Left lung (tissue), 10 donors: ENCODE results near the gene TSNAX. TPM values are rescaled to one million over a fixed set of nuclear protein-coding genes. Genes with fewer than 3 reads are reported as not detected.

Source experiments
- ATAC-seq: fragments of 200-7000 bp; cut with Tn5 transposase; one replicate; pipeline ENCODE4 v1.9.1; 2020; ENCODE audit warnings: moderate library complexity
- DNase-seq, 4 donors: peaks; one replicate each; pipeline ENCODE4 v3.0.0-alpha.2; 2013 to 2020
- H3K27ac ChIP-seq, 2 donors: fragments of 200-600 bp; sonication (generic) in 1 of 2; one replicate each; pipeline versions ENCODE4 v1.5.0 to v1.8.0; 2020 to 2021
- H3K27me3 ChIP-seq, 2 donors: fragments of 200-600 bp; sonication (generic) in 1 of 2; one replicate each; pipeline versions ENCODE4 v1.5.0 to v1.8.0; 2020 to 2021
- H3K36me3 ChIP-seq, 2 donors: fragments of 200-600 bp; sonication (generic) in 1 of 2; one replicate each; pipeline versions ENCODE4 v1.5.0 to v1.8.0; 2020 to 2021
- H3K4me1 ChIP-seq, 2 donors: fragments of 200-600 bp; one replicate each; pipeline ENCODE4 v1.8.0; 2021
- H3K4me3 ChIP-seq, 2 donors: fragments of 200-600 bp; sonication (generic) in 1 of 2; one replicate each; pipeline versions ENCODE4 v1.5.0 to v1.8.0; 2020 to 2021; ENCODE audit warnings: mild to moderate bottlenecking in 1 of 2
- H3K9me3 ChIP-seq, 2 donors: fragments of 200-600 bp; sonication (generic) in 1 of 2; one replicate each; pipeline versions ENCODE4 v1.5.0 to v1.8.0; 2020 to 2021
- intact Hi-C, 2 donors: fragments of 100-400 bp; cut with DNase I; formaldehyde crosslinking; loops; one replicate each; pipeline versions ENCODE4 v1.11.2 to v1.14.2; 2022
- polyA plus RNA-seq, 6 donors: library from polyadenylated mRNA; unstranded; fragments of 120-200 nt; gene quantifications; one replicate each; pipeline ENCODE4 v1.2.1, GENCODE V29; 2013; ENCODE audit not compliant: insufficient read length in 6 of 6
- total RNA-seq, 2 donors: library from RNA; stranded (reverse); fragmentation: NEBNext Ultra II Directional; extraction: Animal tissue kit (Norgen Biotek cat#: 25700); gene quantifications; one replicate each; pipeline ENCODE4 v1.2.1, GENCODE V29; 2021
- TF ChIP-seq, protein P1 (sequence below), 2 donors: fragments of 200-600 bp; sonication (generic) in 1 of 2; IDR thresholded peaks; one replicate each; pipeline versions ENCODE4 v1.5.0 to v1.8.0; 2021; ENCODE audit warnings: antibody characterized with exemption in 2 of 2
- donor health status: DM: no; HTN: yes; CAD: no.
- donor health status: DM: no; HTN: no; CAD: no.

TSNAX gene
- total and polyA plus RNA-seq, 8 donors: 29.1 to 63.7 (median 52.0) TPM

- Histone ChIP-seq H3K9me3 (peaks cover 0 to 8% of the 10 kb centered on the region in 2 donors), H3K27ac (no peak overlapping the region), H3K4me3 (no peak overlapping the region), H3K4me1 (peaks cover 0 to 10% of the 10 kb centered on the region in 2 donors), H3K36me3 (peaks cover 0 to 51% of the 10 kb centered on the region in 2 donors), H3K27me3 (no peaks in the 10 kb centered on the region)
- DNase-seq (no peak), ATAC-seq (no peak)
- TF ChIP-seq, protein P1, sequence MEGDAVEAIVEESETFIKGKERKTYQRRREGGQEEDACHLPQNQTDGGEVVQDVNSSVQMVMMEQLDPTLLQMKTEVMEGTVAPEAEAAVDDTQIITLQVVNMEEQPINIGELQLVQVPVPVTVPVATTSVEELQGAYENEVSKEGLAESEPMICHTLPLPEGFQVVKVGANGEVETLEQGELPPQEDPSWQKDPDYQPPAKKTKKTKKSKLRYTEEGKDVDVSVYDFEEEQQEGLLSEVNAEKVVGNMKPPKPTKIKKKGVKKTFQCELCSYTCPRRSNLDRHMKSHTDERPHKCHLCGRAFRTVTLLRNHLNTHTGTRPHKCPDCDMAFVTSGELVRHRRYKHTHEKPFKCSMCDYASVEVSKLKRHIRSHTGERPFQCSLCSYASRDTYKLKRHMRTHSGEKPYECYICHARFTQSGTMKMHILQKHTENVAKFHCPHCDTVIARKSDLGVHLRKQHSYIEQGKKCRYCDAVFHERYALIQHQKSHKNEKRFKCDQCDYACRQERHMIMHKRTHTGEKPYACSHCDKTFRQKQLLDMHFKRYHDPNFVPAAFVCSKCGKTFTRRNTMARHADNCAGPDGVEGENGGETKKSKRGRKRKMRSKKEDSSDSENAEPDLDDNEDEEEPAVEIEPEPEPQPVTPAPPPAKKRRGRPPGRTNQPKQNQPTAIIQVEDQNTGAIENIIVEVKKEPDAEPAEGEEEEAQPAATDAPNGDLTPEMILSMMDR (IDR thresholded peaks at IDR 0.05): no peak
- intact Hi-C loops: no loop called here
These were observed 12.4 kb downstream of the TSNAX start for GRCh38 chr1:231540847-231541246.

DNA sequence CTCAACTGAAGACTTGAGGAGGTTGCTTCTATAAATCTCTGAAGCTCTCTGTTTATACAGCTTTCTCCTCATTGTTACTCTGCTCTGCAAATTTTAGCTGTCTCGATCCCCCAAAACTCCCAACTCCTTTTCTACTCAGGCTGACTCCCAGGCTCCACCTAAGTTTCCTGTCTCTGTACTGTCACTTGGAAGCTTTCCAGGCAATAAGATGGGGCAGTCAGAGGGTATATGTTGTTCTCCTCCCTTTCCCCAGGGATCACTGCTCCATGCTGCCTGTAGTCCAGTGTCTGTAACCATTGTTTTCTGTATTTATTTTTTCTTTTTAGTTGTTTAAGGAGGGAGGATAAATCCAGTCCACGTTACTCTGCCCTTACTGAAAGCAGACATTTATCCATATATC lies 13.4 kb downstream of the TSNAX start:
- intact Hi-C loops: no loop called here
- Histone ChIP-seq H3K9me3 (peaks cover 0 to 8% of the 10 kb centered on the region in 2 donors), H3K36me3 (peaks cover 0 to 45% of the 10 kb centered on the region in 2 donors), H3K27me3 (no peaks in the 10 kb centered on the region), H3K4me1 (peaks cover 0 to 8% of the 10 kb centered on the region in 2 donors), H3K27ac (no peak overlapping the region), H3K4me3 (no peak overlapping the region)
- ATAC-seq: no peak
- no peak for DNase-seq
- TF ChIP-seq, protein P1 (IDR thresholded peaks at IDR 0.05): no peak

DNA sequence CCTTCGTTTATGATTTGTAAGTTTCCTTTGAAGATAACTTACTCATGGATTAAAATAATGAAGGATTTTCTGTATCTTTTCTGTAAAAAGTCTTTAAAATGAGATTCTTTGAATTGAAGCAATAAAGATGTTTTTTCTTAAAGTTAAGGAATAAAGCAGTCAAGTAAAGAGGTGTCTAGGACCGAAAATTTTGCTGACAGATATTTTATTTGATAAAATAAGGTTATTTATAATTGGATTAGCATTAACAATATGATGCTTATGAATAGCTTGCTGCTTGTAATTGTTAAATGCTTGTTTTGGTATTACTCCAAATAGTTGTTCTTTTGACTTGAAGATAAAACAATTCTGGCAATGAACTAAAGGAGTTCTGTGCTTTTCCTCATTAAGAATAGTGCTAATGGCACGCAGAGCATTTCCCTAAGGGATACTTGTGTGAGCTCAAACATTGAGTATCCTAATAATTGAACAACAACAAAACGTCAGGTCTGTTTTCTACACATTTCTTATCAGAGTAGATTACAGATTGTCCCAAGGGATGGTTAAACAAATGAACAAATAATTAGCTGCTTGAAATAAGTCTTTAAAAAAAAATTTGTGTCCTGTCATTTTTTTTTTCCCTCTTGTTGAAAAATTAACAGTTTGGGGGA lies 16.6 kb downstream of the TSNAX start:
- Histone ChIP-seq H3K27me3 (no peaks in the 10 kb centered on the region), H3K4me1 (peaks cover 0 to 8% of the 10 kb centered on the region in 2 donors), H3K36me3 (peaks cover 0 to 39% of the 10 kb centered on the region in 2 donors), H3K9me3 (peaks cover 0 to 8% of the 10 kb centered on the region in 2 donors), H3K4me3 (no peak overlapping the region), H3K27ac (no peak overlapping the region)
- ATAC-seq (no peak), DNase-seq (peak in 2 of 4 donors; percentile 62 to 70)
- TF ChIP-seq, protein P1 (IDR thresholded peaks at IDR 0.05): no peak
- intact Hi-C loops: no loop called here

DNA sequence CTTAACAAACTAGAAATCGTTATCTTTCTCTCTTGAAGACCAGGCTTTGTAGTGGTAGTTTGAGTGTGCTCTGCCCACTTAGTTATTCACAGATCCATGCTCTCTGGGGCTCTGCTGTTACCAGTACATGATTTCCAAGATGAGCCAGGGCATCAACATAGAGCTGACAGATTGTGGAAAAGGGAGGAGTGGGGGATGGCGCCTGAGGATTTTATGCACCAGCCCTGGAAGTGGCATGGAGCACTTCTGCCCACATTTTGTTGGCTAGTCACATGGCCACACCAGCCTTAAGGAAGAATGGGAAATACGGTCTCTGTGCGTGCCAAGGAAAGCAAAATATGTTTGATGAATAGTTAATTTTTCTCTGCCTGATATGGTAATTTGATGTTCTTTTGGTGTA lies 18.2 kb downstream of the TSNAX start:
- Histone ChIP-seq H3K36me3 (peaks cover 0 to 27% of the 10 kb centered on the region in 2 donors), H3K27ac (no peak overlapping the region), H3K9me3 (no peaks in the 10 kb centered on the region), H3K27me3 (no peaks in the 10 kb centered on the region), H3K4me3 (no peak overlapping the region), H3K4me1 (peaks cover 0 to 8% of the 10 kb centered on the region in 2 donors)
- DNase-seq: no peak
- TF ChIP-seq, protein P1 (IDR thresholded peaks at IDR 0.05): no peak
- intact Hi-C loops: no loop called here
- no peak for ATAC-seq

DNA sequence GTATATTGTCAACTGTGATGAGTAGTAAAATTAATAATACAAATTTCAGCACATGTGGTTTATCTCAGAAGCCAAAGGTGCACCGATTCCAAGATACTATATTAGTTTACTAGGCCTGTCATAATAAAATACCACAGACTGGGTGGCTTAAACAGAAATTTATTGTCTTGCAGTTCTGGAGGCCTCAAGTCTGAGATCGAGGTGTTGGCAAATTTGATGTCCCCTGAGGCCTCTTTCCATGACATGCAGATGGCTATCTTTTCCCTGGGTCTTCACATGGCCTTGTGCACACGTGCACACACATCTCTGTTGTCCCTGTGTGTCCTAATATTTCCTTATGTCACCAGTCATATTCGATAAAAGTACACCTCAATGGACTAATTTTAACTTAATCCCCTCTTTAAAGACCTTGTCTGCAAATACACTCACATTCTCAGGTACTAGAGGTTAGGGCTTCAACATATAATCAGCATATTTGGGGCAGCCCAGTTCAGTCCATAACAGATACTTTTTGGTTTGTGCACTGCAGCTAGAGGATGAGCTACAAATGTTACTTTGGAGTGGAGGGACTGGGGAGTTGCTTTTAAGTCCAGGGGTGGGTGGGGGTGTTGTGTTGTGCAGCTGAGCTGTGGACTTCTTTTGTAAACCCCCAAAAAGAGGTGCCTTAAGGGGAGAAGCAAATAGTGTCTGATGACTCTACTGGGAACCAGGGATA lies 21.4 kb downstream of the TSNAX start:
- TF ChIP-seq, protein P1 (IDR thresholded peaks at IDR 0.05): no peak
- no peak overlapping the region for H3K4me3 ChIP-seq
- intact Hi-C loops: no loop called here
- no peaks in the 10 kb centered on the region for H3K27me3 ChIP-seq
- no peak for DNase-seq
- no peak overlapping the region for H3K27ac ChIP-seq
- no peak for ATAC-seq
- H3K36me3 ChIP-seq: peaks cover 6 to 26% of the 10 kb centered on the region in 2 donors
- H3K9me3 ChIP-seq: no peaks in the 10 kb centered on the region
- peaks cover 0 to 3% of the 10 kb centered on the region in 2 donors for H3K4me1 ChIP-seq
